Keratinocyte (primary cell): ENCODE measurements around the gene TMEM234.

Source experiments
- EZH2 ChIP-seq: IDR thresholded peaks from one replicate; pipeline ENCODE4 v1.6.1; 2012; ENCODE audit warnings: inconsistent platforms, mild to moderate bottlenecking, low read length, moderate library complexity
- TF ChIP-seq, protein P1 (sequence below), 3 experiments: IDR thresholded peaks in 1 of 3; conservative IDR thresholded peaks in 1 of 3; optimal IDR thresholded peaks in 1 of 3; 2 replicates in 2 of 3; 3 replicates in 1 of 3; pipeline versions ENCODE3 to v1.5.1; 2011; ENCODE audit warnings: low read length in 3 of 3, mild to moderate bottlenecking in 3 of 3, moderate library complexity in 2 of 3, control low read depth in 1 of 3, inconsistent platforms in 1 of 3; ENCODE audit not compliant: insufficient read depth in 2 of 3; ENCODE audit errors: extremely low read depth in 1 of 3

GRCh38 chr1:32266921-32267591 lies 44.9 kb upstream of the TMEM234 start:
- no peak for TF ChIP-seq EZH2
- TF ChIP-seq, protein P1, sequence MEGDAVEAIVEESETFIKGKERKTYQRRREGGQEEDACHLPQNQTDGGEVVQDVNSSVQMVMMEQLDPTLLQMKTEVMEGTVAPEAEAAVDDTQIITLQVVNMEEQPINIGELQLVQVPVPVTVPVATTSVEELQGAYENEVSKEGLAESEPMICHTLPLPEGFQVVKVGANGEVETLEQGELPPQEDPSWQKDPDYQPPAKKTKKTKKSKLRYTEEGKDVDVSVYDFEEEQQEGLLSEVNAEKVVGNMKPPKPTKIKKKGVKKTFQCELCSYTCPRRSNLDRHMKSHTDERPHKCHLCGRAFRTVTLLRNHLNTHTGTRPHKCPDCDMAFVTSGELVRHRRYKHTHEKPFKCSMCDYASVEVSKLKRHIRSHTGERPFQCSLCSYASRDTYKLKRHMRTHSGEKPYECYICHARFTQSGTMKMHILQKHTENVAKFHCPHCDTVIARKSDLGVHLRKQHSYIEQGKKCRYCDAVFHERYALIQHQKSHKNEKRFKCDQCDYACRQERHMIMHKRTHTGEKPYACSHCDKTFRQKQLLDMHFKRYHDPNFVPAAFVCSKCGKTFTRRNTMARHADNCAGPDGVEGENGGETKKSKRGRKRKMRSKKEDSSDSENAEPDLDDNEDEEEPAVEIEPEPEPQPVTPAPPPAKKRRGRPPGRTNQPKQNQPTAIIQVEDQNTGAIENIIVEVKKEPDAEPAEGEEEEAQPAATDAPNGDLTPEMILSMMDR (optimal IDR thresholded peaks at IDR 0.05 in 1 of 3, IDR thresholded peaks at IDR 0.05 in 1 of 3, conservative IDR thresholded peaks at IDR 0.05 in 1 of 3; ENCODE audit: extremely low read depth in 1 of 3, insufficient read depth in 2 of 3, low read length in 3 of 3), result no peak
